Activated naive CD4-positive, alpha-beta T cell treated with anti-CD3 and anti-CD28 coated beads, Interleukin-2, amount 50 U/mL, for 16 hours (primary cell): ENCODE results near the gene DLX6.

Experiments used
- DNase-seq: peaks from one replicate; pipeline ENCODE4 v3.0.0-alpha.2; 2020

DLX6 gene

GRCh38 chr7:97005183-97006054, at the start of gene DLX6:
DLX6 (plus strand) TSS chr7:97005553; CDS start chr7:97005978, 425 bp downstream.
- no peak for DNase-seq

GRCh38 chr7:96959135-96959534, 46.2 kb upstream of the DLX6 start:
- DNase-seq = no peak

- no peak for DNase-seq
Measured at GRCh38 chr7:96962221-96962885, 43.0 kb upstream of the DLX6 start.

DNA sequence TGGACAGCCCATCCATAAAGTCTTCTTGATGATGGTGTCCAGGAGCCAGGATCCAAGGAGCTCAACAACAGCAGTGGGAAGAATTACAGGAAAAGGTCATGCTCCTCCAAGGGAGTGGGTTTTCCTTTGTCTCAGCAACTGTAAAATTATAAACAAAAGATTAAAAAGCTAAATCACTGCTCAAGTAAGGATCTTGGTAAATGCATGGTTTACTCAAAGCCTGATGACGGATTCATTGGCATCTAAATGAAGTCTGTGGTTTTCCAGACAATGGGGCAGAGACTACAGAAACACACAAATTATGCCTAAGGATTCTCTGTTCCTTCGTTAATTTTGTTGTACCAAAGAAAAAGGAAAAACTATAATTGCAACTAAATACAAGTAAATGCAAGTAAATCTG, 36.4 kb upstream of the DLX6 start:
- DNase-seq = no peak

DNA sequence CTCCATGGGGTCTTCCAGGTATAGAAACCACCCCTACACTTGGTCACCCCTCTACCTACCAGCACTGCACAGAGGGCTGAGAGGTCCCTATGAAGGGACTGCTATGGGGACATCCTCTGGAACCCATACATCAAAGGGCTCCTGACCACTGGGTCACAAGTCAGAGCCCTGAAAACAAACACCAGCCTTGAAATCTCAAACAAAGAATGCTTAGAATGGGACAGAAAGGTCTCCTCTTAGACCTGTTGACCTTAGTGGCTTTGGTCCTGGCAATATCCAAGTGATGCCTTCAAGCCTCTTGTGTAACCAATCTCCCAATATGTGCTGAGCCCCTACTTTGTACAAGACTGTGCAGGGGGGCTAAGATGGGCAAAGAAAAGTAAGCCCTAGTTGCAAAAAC, 34.6 kb upstream of the DLX6 start:
- DNase-seq = no peak

- DNase-seq = no peak
Measured at GRCh38 chr7:96973986-96974385, 31.4 kb upstream of the DLX6 start.

- DNase-seq = no peak
Measured at GRCh38 chr7:96976106-96976505, 29.2 kb upstream of the DLX6 start.

DNA sequence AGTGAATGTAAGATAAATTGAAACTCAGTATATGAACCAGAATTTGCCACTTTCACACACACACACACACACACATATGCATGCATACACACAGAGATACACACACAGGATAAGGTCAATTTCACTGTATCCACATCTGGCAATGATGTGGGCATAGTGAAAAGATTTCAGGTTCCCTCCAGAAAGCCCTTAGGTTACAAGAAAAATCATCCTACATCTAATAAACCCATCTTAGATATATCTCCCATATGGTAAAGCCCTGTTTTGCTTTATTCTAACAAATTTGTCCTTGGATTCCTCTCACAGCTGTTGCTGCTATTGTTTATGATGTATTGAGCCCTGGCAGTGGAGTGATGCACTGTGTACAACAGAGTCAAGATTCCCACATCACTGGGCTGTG, 27.9 kb upstream of the DLX6 start:
- DNase-seq = no peak

DNA sequence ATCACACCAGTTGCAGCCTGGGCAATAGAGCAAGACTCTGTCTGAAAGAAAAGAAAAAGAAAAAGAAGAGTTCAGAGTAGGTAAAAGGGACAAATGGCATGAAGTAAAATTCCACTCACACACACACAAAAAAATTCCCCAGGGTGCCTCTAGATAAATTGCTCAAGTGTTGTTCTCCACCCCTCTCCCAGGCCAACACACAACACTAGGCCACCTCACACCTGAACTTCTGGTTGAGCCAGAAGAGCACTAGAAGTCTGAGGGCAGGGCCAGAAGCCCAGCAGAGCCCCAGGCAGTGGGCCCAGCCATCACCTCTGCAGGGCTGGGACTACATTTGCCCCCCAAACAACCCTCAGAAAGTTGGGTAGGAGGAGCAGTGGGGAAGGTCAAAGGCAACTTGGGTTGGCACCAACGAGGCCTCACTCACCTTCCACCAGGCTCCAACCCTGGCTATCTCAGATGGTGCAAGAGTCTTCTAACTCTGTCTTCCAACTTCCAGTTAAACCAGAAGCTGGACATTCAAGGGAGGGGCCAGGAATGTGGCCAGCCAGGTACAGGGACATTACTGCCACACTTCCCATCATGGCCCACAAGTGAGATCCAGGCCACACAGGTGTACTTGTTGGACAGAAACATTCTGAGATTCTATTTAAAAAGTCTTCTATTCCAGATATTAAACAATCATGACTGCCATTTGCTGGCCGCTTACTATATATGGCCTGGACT, 25.6 kb upstream of the DLX6 start:
- no peak for DNase-seq

DNA sequence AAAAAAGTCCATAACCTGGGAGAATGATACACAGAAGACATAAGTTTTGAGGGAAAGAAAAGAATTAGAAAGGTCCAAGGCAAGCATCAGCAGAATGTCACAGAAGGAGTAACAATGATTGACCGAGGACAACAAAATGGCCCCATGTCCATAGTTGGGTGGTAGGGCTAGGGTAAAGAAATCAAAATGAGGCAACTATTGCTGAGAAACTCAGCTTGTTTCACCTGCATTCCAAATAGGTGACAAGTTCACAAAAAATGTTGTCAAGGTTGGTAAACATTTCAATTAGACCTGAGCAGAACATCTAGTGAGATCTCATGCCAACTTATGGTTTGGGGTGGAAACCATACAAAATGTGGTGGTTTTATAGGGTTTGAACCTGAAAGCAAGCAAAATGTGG, 22.8 kb upstream of the DLX6 start:
- DNase-seq = no peak

DNA sequence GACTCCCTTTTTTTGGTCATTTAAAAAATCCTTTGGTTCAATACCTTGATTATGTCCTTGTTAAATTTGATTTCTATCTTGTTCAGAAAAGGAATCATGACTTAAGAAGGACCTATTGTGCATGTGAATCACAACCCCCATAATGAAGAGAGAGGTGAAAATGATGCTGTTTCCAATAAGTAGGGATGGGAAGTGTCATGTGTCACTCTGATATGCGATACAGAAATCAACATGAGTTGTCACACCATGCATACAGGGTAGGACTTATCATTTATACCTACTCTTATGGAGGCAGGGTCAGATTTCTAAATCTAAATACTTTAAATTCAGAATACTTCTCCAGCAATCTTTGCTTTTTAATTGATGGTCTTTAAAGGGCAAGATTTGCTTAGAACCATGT, 19.4 kb upstream of the DLX6 start:
- no peak for DNase-seq

DNA sequence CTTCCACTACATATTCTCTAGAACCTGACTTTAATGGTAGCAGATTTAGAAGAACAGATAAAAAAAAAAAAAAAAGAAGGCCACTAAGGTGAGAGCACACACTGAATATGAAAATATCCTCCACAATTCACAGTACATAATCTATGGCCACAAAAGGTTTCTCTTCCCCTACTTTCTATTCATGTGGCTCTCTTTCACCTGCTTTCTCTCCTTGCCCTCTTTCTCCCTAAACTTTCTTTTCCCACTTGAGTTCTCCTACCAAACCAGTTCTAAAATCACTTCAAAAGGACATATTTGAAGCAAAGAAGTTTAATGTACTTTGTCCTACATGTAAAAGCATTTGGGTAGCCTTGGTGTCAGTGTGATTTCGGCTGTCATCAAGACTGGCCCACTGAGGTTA, 18.5 kb upstream of the DLX6 start:
- no peak for DNase-seq

GRCh38 chr7:96987719-96988118, 17.6 kb upstream of the DLX6 start:
- no peak for DNase-seq

GRCh38 chr7:96989241-96989858, 16.0 kb upstream of the DLX6 start:
- DNase-seq = no peak

- no peak for DNase-seq
Measured at GRCh38 chr7:96989859-96990317, 15.5 kb upstream of the DLX6 start.

DNA sequence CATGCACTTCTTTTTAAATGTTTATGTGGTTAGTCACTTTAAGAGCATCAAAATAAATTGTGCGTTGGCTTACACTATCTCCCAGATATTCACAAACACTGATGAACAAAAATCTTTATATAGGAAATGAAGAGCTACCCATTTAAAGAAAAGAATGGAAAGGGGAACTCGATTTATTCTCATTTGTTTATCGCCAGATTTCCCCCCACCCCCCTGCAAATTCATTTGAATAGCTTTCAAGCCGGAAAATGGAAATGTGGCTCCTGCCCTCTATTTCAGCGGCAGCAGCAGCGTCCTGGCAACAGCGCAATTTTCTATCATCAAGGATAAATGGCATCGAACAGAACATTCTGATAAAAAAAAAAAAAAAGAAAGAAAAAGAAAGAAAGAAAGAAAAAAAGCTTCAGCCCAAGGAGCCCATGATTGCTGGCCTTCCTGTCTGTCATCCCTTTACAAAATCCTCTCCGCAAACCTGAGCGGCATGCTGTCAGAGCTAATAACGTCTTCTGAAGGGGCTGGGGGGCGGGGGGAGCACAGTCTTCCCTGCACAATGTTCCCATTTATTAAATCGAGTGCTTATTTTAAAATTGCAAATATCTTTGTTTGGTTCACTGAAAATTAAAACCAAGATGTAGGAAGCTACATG, 13.7 kb upstream of the DLX6 start:
- DNase-seq = no peak

- DNase-seq = no peak
Measured at GRCh38 chr7:96992192-96993005, 13.0 kb upstream of the DLX6 start.

DNA sequence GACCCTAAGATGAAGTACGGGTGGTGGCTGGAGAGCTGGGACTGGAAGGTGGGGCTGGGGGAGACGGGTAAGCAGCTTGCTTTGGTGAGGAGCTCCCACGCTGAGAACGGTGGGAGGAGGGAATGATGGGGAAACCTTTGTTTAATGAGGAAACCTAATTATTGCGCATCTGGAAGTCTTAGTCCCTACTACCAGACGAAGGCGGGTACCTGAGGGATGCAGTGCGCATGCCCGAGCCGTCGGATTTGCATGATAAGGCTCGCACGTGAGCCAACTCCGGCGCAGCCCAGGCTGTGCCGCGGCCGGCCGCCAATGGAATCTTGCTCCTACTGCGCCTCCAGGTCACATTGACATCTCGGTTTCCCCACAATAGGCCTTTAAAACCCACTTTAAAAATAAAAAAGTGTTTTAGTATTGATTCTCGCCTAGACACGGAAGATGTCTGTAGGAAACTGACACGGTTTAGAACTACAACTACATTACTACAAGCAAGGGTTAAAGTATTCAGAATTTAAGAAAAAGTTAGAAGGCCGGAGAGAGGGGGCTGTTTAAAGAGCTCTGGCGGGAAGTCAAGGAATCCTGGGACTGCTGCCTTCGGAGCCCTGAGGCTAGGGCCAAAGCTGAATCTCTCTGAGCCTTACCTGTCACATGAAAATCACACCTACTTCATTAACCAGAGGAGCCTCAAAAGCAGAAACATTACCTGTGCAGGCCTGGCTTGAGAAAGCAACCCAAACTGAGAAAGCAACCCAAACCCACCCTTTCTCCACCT, 12.1 kb upstream of the DLX6 start:
- no peak for DNase-seq

DNA sequence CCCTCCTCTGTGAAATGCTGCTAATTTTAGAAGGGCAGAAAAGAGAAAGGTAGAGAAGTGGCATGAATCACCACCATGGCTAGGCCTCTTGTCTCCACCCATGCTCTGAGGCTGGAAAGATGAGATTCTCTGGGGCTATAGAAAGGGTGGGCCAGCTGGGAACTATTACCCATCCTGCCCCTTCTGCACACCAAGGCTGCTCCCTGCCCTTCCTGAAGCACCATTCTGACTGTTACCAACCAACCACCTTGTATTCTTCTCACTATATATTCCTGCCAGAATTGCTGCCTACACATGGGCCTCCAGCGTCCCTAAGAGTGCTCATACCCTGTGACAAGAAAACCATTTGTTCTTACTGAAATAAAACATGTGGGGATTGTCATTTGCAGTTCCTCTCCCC, 11.4 kb upstream of the DLX6 start:
- no peak for DNase-seq

- no peak for DNase-seq
Measured at GRCh38 chr7:96995406-96996110, 9.8 kb upstream of the DLX6 start.
